ENCODE data around the gene F7.

DNA sequence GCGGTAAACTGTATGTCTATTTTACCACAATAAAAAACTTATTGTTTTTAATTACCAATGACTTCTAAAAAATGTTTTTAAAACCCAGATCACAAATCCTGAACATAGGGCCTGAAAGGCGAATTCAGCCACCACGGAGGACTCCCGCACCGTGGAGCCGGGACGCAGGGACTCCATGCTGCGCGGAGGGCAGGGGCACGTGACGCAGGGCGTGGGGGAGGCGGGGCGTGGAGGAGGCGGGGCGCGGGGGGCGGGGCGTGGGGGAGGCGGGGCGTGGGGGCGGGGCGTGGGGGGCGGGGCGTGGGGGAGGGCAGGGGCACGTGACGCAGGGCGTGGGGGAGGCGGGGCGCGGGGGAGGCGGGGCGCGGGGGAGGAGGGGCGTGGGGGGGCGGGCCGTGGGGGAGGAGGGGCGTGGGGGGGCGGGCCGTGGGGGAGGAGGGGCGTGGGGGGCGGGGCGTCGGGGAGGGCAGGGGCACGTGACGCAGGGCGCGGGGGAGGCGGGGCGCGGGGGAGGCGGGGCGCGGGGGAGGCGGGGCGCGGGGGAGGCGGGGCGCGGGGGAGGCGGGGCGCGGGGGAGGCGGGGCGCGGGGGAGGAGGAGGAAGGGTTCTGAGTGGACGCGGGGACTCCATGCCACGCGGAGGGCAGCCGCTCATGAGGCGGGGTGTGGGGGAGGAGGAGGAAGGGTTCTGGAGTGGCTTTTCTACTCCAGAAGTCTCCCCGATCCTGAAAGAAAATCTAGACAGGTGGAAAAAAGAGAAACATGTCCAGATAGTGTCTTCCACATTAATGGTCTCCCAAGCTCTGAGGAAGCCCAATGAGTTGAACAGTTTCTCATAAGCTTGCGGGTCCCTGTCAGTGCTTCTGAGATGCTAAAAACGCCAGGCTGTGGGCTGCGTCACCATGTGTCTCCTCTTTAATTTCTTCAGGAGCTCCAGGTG, 48.5 kb downstream of the F7 start:
- no peak for TF ChIP-seq EP300 (IDR thresholded peaks at IDR 0.05)
- TF ChIP-seq, protein P1, sequence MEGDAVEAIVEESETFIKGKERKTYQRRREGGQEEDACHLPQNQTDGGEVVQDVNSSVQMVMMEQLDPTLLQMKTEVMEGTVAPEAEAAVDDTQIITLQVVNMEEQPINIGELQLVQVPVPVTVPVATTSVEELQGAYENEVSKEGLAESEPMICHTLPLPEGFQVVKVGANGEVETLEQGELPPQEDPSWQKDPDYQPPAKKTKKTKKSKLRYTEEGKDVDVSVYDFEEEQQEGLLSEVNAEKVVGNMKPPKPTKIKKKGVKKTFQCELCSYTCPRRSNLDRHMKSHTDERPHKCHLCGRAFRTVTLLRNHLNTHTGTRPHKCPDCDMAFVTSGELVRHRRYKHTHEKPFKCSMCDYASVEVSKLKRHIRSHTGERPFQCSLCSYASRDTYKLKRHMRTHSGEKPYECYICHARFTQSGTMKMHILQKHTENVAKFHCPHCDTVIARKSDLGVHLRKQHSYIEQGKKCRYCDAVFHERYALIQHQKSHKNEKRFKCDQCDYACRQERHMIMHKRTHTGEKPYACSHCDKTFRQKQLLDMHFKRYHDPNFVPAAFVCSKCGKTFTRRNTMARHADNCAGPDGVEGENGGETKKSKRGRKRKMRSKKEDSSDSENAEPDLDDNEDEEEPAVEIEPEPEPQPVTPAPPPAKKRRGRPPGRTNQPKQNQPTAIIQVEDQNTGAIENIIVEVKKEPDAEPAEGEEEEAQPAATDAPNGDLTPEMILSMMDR (IDR thresholded peaks at IDR 0.05) = no peak
